ENCODE results near the gene DSTYK. TPM values are rescaled to one million over a fixed set of nuclear protein-coding genes. Genes with fewer than 3 reads are reported as not detected.

DSTYK gene, protein sequence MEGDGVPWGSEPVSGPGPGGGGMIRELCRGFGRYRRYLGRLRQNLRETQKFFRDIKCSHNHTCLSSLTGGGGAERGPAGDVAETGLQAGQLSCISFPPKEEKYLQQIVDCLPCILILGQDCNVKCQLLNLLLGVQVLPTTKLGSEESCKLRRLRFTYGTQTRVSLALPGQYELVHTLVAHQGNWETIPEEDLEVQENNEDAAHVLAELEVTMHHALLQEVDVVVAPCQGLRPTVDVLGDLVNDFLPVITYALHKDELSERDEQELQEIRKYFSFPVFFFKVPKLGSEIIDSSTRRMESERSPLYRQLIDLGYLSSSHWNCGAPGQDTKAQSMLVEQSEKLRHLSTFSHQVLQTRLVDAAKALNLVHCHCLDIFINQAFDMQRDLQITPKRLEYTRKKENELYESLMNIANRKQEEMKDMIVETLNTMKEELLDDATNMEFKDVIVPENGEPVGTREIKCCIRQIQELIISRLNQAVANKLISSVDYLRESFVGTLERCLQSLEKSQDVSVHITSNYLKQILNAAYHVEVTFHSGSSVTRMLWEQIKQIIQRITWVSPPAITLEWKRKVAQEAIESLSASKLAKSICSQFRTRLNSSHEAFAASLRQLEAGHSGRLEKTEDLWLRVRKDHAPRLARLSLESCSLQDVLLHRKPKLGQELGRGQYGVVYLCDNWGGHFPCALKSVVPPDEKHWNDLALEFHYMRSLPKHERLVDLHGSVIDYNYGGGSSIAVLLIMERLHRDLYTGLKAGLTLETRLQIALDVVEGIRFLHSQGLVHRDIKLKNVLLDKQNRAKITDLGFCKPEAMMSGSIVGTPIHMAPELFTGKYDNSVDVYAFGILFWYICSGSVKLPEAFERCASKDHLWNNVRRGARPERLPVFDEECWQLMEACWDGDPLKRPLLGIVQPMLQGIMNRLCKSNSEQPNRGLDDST
- total RNA-seq (2022; extraction: Qiagen RNA extraction): 6.8 to 9.5 TPM (median 8.4 TPM) in 5 replicates

GRCh38 chr1:205211169-205211838 is at the start of gene DSTYK:
Gene DSTYK, minus strand, starts transcription at chr1:205211702. Its CDS starts 167 bp downstream, at chr1:205211535.

DNA sequence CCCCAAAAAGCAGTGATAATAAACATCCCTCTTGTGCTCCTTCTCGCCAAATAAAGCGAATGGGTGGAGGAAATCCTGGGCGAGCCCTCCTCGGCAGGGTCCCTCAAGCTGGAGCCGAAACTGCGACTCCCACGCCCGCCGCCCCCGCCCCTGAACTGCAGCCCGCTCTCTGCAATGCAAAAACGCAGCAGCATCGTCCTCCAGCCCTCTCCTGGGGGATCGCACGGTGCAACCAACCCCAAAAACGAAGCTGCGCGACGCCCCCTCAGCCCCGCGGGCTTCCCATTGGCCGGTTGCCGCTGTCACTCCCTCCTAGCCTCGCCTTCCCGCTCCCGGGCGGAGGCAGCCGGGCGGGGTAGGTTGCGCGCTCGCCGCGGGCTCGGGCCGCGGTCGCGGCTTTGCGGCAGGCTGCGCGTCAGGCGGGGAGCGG is 16.1 kb upstream of the DSTYK start, which contains the start of gene TMCC2:
TSS of gene TMCC2 (plus strand) at position 363 of the 430 bp plus-strand sequence. CDS start 619 bp downstream, outside the sequence.

GRCh38 chr1:205121660-205122488 is 89.6 kb downstream of the DSTYK start, which contains the start of gene RBBP5:
Gene RBBP5, minus strand, starts transcription at chr1:205121978. Its CDS starts 105 bp downstream, at chr1:205121873.

Other genes with a start within 250 kb of the DSTYK start
- 0.08 TPM in 1 of 5 replicates, not detected in the others for gene CNTN2, start 168.5 kb downstream of the DSTYK start, total RNA-seq (2022; extraction: Qiagen RNA extraction)
- 1.3 to 3.0 TPM (median 2.1 TPM) in 5 replicates for gene TMEM81, start 127.2 kb downstream of the DSTYK start, total RNA-seq (2022; extraction: Qiagen RNA extraction)
- 10.7 to 11.8 TPM (median 11.5 TPM) in 5 replicates for gene RBBP5, start 89.7 kb downstream of the DSTYK start, total RNA-seq (2022; extraction: Qiagen RNA extraction)
- 1.4 to 1.8 TPM (median 1.6 TPM) in 5 replicates for gene TMCC2, start 16.2 kb upstream of the DSTYK start, total RNA-seq (2022; extraction: Qiagen RNA extraction)
- 24.4 to 29.7 TPM (median 28.0 TPM) in 5 replicates for gene NUAK2, start 110.0 kb upstream of the DSTYK start, total RNA-seq (2022; extraction: Qiagen RNA extraction)
- gene KLHDC8A, start 145.2 kb upstream of the DSTYK start, total RNA-seq (2022; extraction: Qiagen RNA extraction): 0.60 to 0.89 TPM (median 0.66 TPM) in 5 replicates
- gene LEMD1, start 210.4 kb upstream of the DSTYK start, total RNA-seq (2022; extraction: Qiagen RNA extraction): not detected in 5 replicates
- gene BLACAT1, start 244.3 kb upstream of the DSTYK start, total RNA-seq (2022; extraction: Qiagen RNA extraction): not detected in 5 replicates